Measurements from ENCODE around the gene SBF2. TPM values are rescaled to one million over a fixed set of nuclear protein-coding genes. Genes with fewer than 3 reads are reported as not detected.

Gene SBF2
- total and polyA plus RNA-seq, 9 of the 15 experiments (the other 6 are each of a cell fraction or from before 2014, with no cell fraction given) = 0.80 to 9.5 (median 5.0) TPM

GRCh38 chr11:10019906-10020682, 273.9 kb downstream of the SBF2 start:
- Histone ChIP-seq H3K79me2 (ENCODE audit: control insufficient read depth, insufficient read depth, low read length) (no peaks in the 10 kb centered on the region), H2AFZ (ENCODE audit: low read depth, low read length) (no peak overlapping the region), H3K4me2 (ENCODE audit: insufficient read depth, low read length) (no peak overlapping the region), H3K9ac (ENCODE audit: insufficient read depth in 1 of 2, low read depth in 2 of 2, low read length in 2 of 2) (no peak overlapping the region), H3K4me1 (replicated peaks in 1 of 2; ENCODE audit: control insufficient read depth in 2 of 2, insufficient read depth in 2 of 2, low read length in 2 of 2) (peaks cover 0 to 3% of the 10 kb centered on the region in 2 experiments; a peak in 1 of 5 replicates), H3K4me3 (no peak overlapping the region), H3K27me3 (ENCODE audit: control insufficient read depth in 2 of 2, insufficient read depth in 2 of 2, low read length in 2 of 2) (no peaks in the 10 kb centered on the region), H3K27ac (ENCODE audit: extremely low read depth, low read depth, low read length) (no peak overlapping the region), H3K9me1 (ENCODE audit: control insufficient read depth, insufficient read depth, low read length) (no peaks in the 10 kb centered on the region), H3K9me3 (replicated peaks; ENCODE audit: control insufficient read depth, insufficient read depth, low read depth, low read length) (no peaks in the 10 kb centered on the region), H4K20me1 (replicated peaks; ENCODE audit: control insufficient read depth, insufficient read depth, low read length) (no peaks in the 10 kb centered on the region), H3K36me3 (ENCODE audit: control insufficient read depth, insufficient read depth, low read length) (no peaks in the 10 kb centered on the region)
- 34% methylated on average over 7 of the region's 7 CpGs for WGBS (ENCODE audit: insufficient coverage, low coverage, missing lambda C conversion rate)
- DNase-seq (ENCODE audit: extremely low read depth in 1 of 4, low spot score in 3 of 4) (no peak), FAIRE-seq (no peak), ATAC-seq (no peak)
- TF ChIP-seq NFIC (IDR thresholded peaks at IDR 0.05) (peak; percentile 52), ELF4 (CRISPR knock-in tag; IDR thresholded peaks at IDR 0.05) (no peak)
- in situ Hi-C loops (cut with MboI) = no loop called here
- intact Hi-C loops (cut with micrococcal nuclease) = no loop called here
- POLR2A ChIA-PET = interaction anchor here (0.6 kb wide), 1 partner anchor 70 kb away, joined by 3 read pairs; no protein-coding TSS in a partner anchor
- no TSS peak for BruUV-seq (replicated peaks)
- CTCF ChIA-PET (ENCODE audit: low intra/inter-chr PET ratio) = no interaction called here

DNA sequence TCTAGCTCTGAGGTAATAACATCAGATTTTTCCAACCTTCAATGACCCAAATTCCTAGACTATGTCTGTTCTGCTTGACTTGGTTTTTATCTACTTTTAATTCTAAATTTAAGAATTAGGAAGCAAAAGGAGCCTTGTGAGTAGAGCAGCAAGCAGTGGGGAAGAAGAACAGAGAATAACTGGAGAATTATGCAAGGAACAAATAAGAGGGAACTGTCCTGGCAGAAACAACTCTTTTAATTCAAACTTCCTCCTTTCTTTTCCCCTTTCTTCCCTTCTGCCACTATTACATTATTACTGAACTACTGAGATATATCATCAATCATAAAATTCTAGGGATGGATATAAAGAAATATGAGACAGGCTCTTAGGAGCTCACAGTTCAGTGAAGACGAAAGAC, 276.1 kb downstream of the SBF2 start:
- Histone ChIP-seq H2AFZ (ENCODE audit: low read depth, low read length) (no peak overlapping the region), H3K9me1 (ENCODE audit: control insufficient read depth, insufficient read depth, low read length) (no peaks in the 10 kb centered on the region), H3K4me1 (replicated peaks in 1 of 2; ENCODE audit: control insufficient read depth in 2 of 2, insufficient read depth in 2 of 2, low read length in 2 of 2) (peaks cover 0 to 3% of the 10 kb centered on the region in 2 experiments; a peak in 1 of 5 replicates), H3K9ac (ENCODE audit: insufficient read depth in 1 of 2, low read depth in 2 of 2, low read length in 2 of 2) (no peak overlapping the region), H3K9me3 (replicated peaks; ENCODE audit: control insufficient read depth, insufficient read depth, low read depth, low read length) (no peaks in the 10 kb centered on the region), H3K4me3 (no peak overlapping the region), H3K27me3 (ENCODE audit: control insufficient read depth in 2 of 2, insufficient read depth in 2 of 2, low read length in 2 of 2) (no peaks in the 10 kb centered on the region), H3K36me3 (ENCODE audit: control insufficient read depth, insufficient read depth, low read length) (no peaks in the 10 kb centered on the region), H4K20me1 (replicated peaks; ENCODE audit: control insufficient read depth, insufficient read depth, low read length) (no peaks in the 10 kb centered on the region), H3K27ac (ENCODE audit: extremely low read depth, low read depth, low read length) (no peak overlapping the region), H3K79me2 (ENCODE audit: control insufficient read depth, insufficient read depth, low read length) (no peaks in the 10 kb centered on the region), H3K4me2 (ENCODE audit: insufficient read depth, low read length) (no peak overlapping the region)
- ChIA-PET CTCF (ENCODE audit: low intra/inter-chr PET ratio) (no interaction called here), POLR2A (interaction anchor here (0.9 kb wide), 1 partner anchor 253 kb away, joined by 3 read pairs; no protein-coding TSS in a partner anchor)
- no peak for DNase-seq (ENCODE audit: extremely low read depth in 1 of 4, low spot score in 3 of 4)
- ATAC-seq = no peak
- in situ Hi-C loops (cut with MboI) = no loop called here
- no peak for FAIRE-seq
- 15% methylated on average over 1 of the region's 1 CpG for WGBS (ENCODE audit: insufficient coverage, low coverage, missing lambda C conversion rate)
- intact Hi-C loops (cut with micrococcal nuclease) = no loop called here
- BruUV-seq (replicated peaks) = no TSS peak
- no peak for TF ChIP-seq SETDB1 (IDR thresholded peaks at IDR 0.05; ENCODE audit: low read length)
- TF ChIP-seq SNRNP70 (optimal IDR thresholded peaks at IDR 0.05; ENCODE audit: low read depth, low read length) = no peak
- no peak for TF ChIP-seq KDM2B (CRISPR knock-in tag; IDR thresholded peaks at IDR 0.05)
- TF ChIP-seq ZNF318 (IDR thresholded peaks at IDR 0.05; ENCODE audit: borderline replicate concordance in 1 of 2, low read depth in 1 of 2) = no peak
